MCF 10A (cell line): ENCODE results near the gene CAMKK2. TPM values are rescaled to one million over a fixed set of nuclear protein-coding genes. Genes with fewer than 3 reads are reported as not detected.
A peak's percentile ranks its signal among the peaks of the same experiment; 100 is the strongest.

Experiments
- BruUV-seq: library from RNA; stranded (reverse); fragments of 400-500 nt; replicated peaks from 2 replicates; lab custom pipeline; 2021; lab: Mats Ljungman, UMichigan
- CTCF ChIA-PET: fragments of 300-600 bp; sonication (Branson Sonifier 250); formaldehyde crosslinking; extraction: SDS; loops from one replicate; lab custom pipeline; 2021; ENCODE audit warnings: antibody characterized with exemption, inconsistent platforms; lab: Yijun Ruan, JAX
- POLR2A ChIA-PET: fragments of 300-600, 350-650 bp; sonication (Branson Sonifier 250); formaldehyde crosslinking; extraction: SDS; loops from one replicate; lab custom pipeline; 2020; ENCODE audit warnings: antibody characterized with exemption, inconsistent platforms; lab: Yijun Ruan, JAX
- DNase-seq: peaks from one replicate; pipeline ENCODE4 v3.0.0-alpha.2; 2018; ENCODE audit not compliant: unreplicated experiment
- H3K27ac Mint-ChIP-seq: one replicate; pipeline ENCODE4 v1.8.0; 2022; ENCODE audit warnings: mild to moderate bottlenecking, low read depth, mixed read lengths; ENCODE audit not compliant: unreplicated experiment
- H3K27me3 Mint-ChIP-seq: one replicate; pipeline ENCODE4 v1.8.0; 2022; ENCODE audit warnings: mixed read lengths; ENCODE audit not compliant: insufficient read depth, unreplicated experiment
- H3K36me3 Mint-ChIP-seq: one replicate; pipeline ENCODE4 v1.8.0; 2022; ENCODE audit warnings: mild to moderate bottlenecking, moderate library complexity, mixed read lengths; ENCODE audit not compliant: insufficient read depth, unreplicated experiment
- H3K4me1 Mint-ChIP-seq: one replicate; pipeline ENCODE4 v1.8.0; 2022; ENCODE audit warnings: mixed read lengths; ENCODE audit not compliant: insufficient read depth, unreplicated experiment
- H3K4me3 Mint-ChIP-seq: one replicate; pipeline ENCODE4 v1.8.0; 2022; ENCODE audit warnings: mild to moderate bottlenecking, moderate library complexity, mixed read lengths; ENCODE audit not compliant: unreplicated experiment
- H3K9me3 Mint-ChIP-seq: one replicate; pipeline ENCODE4 v1.8.0; 2022; ENCODE audit warnings: mixed read lengths; ENCODE audit not compliant: unreplicated experiment
- CTCF ChIP-seq: fragments of 200-600 bp; IDR thresholded peaks from one replicate; pipeline ENCODE4 v1.8.0; 2022; ENCODE audit warnings: antibody characterized with exemption, mild to moderate bottlenecking; ENCODE audit not compliant: unreplicated experiment
- intact Hi-C: fragments of 100-400 bp; cut with micrococcal nuclease; formaldehyde crosslinking; loops from 2 replicates; pipeline ENCODE4 v1.14.1; 2022
- total RNA-seq: library from RNA; stranded (reverse); gene quantifications from 2 replicates; pipeline ENCODE4 v1.2.3, GENCODE V29; 2022

The CAMKK2 gene
- total RNA-seq, 1 experiment from 2014 or later: 36.3 TPM

- peak overlapping the region; percentile 54 for H3K27ac Mint-ChIP-seq
- no peak for DNase-seq
- POLR2A ChIA-PET: no interaction called here
- no peaks in the 10 kb centered on the region for H3K27me3 Mint-ChIP-seq
- H3K4me1 Mint-ChIP-seq: peaks cover 4% of the 10 kb centered on the region
- H3K4me3 Mint-ChIP-seq: no peak overlapping the region
- CTCF ChIA-PET: interaction anchor here (0.7 kb wide), 1 partner anchor 122 kb away, joined by 3 read pairs; no protein-coding TSS in a partner anchor
- TF ChIP-seq CTCF: no peak
- H3K9me3 Mint-ChIP-seq: no peaks in the 10 kb centered on the region
- peaks cover 38% of the 10 kb centered on the region for H3K36me3 Mint-ChIP-seq
- no TSS peak for BruUV-seq
- intact Hi-C loops: no loop called here
Observed at GRCh38 chr12:121273364-121273896, 23.1 kb downstream of the CAMKK2 start.

GRCh38 chr12:121267822-121268221 is 28.7 kb downstream of the CAMKK2 start:
- no peaks in the 10 kb centered on the region for H3K4me1 Mint-ChIP-seq

GRCh38 chr12:121264951-121265515 is 31.5 kb downstream of the CAMKK2 start:
- no peak overlapping the region for H3K27ac Mint-ChIP-seq
- BruUV-seq: no TSS peak
- H3K4me3 Mint-ChIP-seq: no peak overlapping the region
- ChIA-PET POLR2A (no interaction called here), CTCF (no interaction called here)
- no peaks in the 10 kb centered on the region for H3K9me3 Mint-ChIP-seq
- H3K36me3 Mint-ChIP-seq: peaks cover 85% of the 10 kb centered on the region
- no peak for TF ChIP-seq CTCF
- no peak for DNase-seq
- intact Hi-C loops: no loop called here
- no peaks in the 10 kb centered on the region for H3K27me3 Mint-ChIP-seq
- H3K4me1 Mint-ChIP-seq: no peaks in the 10 kb centered on the region

More at GRCh38 chr12:121267822-121268221, 28.7 kb downstream of the CAMKK2 start:
- BruUV-seq: no TSS peak
- intact Hi-C loops: no loop called here
- no peak overlapping the region for H3K27ac Mint-ChIP-seq
- ChIA-PET CTCF (interaction anchor here (0.9 kb wide), 1 partner anchor 27 kb away, joined by 3 read pairs; no protein-coding TSS in a partner anchor), POLR2A (interaction anchor here (1.2 kb wide), 1 partner anchor 9 kb away, joined by 4 read pairs; no protein-coding TSS in a partner anchor)
- H3K4me3 Mint-ChIP-seq: no peak overlapping the region
- H3K36me3 Mint-ChIP-seq: peaks cover 77% of the 10 kb centered on the region
- no peak for TF ChIP-seq CTCF
- H3K9me3 Mint-ChIP-seq: no peaks in the 10 kb centered on the region
- no peaks in the 10 kb centered on the region for H3K27me3 Mint-ChIP-seq
- DNase-seq: no peak

- Mint-ChIP-seq H3K4me3 (no peak overlapping the region), H3K27ac (no peak overlapping the region), H3K27me3 (no peaks in the 10 kb centered on the region), H3K9me3 (no peaks in the 10 kb centered on the region), H3K4me1 (no peaks in the 10 kb centered on the region), H3K36me3 (peaks cover 85% of the 10 kb centered on the region)
- CTCF ChIA-PET: no interaction called here
- TF ChIP-seq CTCF: no peak
- no TSS peak for BruUV-seq
- POLR2A ChIA-PET: no interaction called here
- intact Hi-C loops: no loop called here
- no peak for DNase-seq
Observed at GRCh38 chr12:121264135-121264534, 32.4 kb downstream of the CAMKK2 start.
